K562 (cell line): Measurements from ENCODE around the gene TP53TG5. TPM values are rescaled to one million over a fixed set of nuclear protein-coding genes. Genes with fewer than 3 reads are reported as not detected.

ENCODE experiments used
- CAMTA2 ChIP-seq: fragments of 250-450 bp; sonication (Bioruptor Pico); conservative IDR thresholded peaks from 2 replicates; pipeline ENCODE4 v1.5.1; 2022
- CREB1 ChIP-seq, 2 experiments: sonication (generic) in 1 of 2; formaldehyde crosslinking in 1 of 2; IDR thresholded peaks; 2 replicates each; pipeline versions ENCODE4 v1.6.1 to v1.8.0; 2012 to 2022; ENCODE audit warnings: inconsistent platforms in 1 of 2, mild to moderate bottlenecking in 1 of 2, missing genetic modification reagents in 1 of 2, moderate library complexity in 1 of 2
- ELF2 ChIP-seq: fragments of 250-450 bp; sonication (Bioruptor Pico); IDR thresholded peaks from 2 replicates; pipeline ENCODE4 v1.5.0; 2021; ENCODE audit warnings: mild to moderate bottlenecking
- ESRRA ChIP-seq: fragments of 450-650 bp; IDR thresholded peaks from 2 replicates; pipeline ENCODE4 v1.6.1; 2014; ENCODE audit warnings: low read depth, mild to moderate bottlenecking, moderate library complexity, borderline replicate concordance
- ETV5 ChIP-seq: sonication (generic); formaldehyde crosslinking; IDR thresholded peaks from 2 replicates; pipeline ENCODE4 v1.4.0; 2020; ENCODE audit warnings: low read depth, mild to moderate bottlenecking, missing genetic modification reagents
- HINFP ChIP-seq: fragments of 450-650 bp; conservative IDR thresholded peaks from 2 replicates; pipeline ENCODE4 v1.6.1; 2016; ENCODE audit warnings: missing genetic modification characterization, low read depth, mild to moderate bottlenecking, control low read depth, missing compliant biosample characterization
- KDM2B ChIP-seq: fragments of 250-450 bp; sonication (Bioruptor Pico); IDR thresholded peaks from 2 replicates; pipeline ENCODE4 v1.8.0; 2021; ENCODE audit warnings: mild to moderate bottlenecking, moderate library complexity
- KLF6 ChIP-seq: fragments of 250-450 bp; sonication (Bioruptor Pico); IDR thresholded peaks from 2 replicates; pipeline ENCODE4 v1.4.0; 2020; ENCODE audit warnings: mild to moderate bottlenecking, moderate library complexity, borderline replicate concordance
- MBD1 ChIP-seq: fragments of 250-450 bp; sonication (Bioruptor Pico); IDR thresholded peaks from 2 replicates; pipeline ENCODE4 v1.8.0; 2022; ENCODE audit warnings: inconsistent platforms
- MED1 ChIP-seq: sonication (generic); formaldehyde crosslinking; IDR thresholded peaks from 2 replicates; pipeline ENCODE4 v1.8.1; 2023; ENCODE audit warnings: missing genetic modification reagents, borderline replicate concordance
- MNT ChIP-seq, 2 experiments: fragments of 450-650 bp; conservative IDR thresholded peaks; 2 replicates each; pipeline ENCODE4 v1.6.1; 2017; ENCODE audit warnings: mild to moderate bottlenecking in 2 of 2, moderate library complexity in 2 of 2
- MTA1 ChIP-seq: fragments of 450-650 bp; IDR thresholded peaks from 2 replicates; pipeline ENCODE4 v1.6.1; 2017; ENCODE audit warnings: borderline replicate concordance
- MTA3 ChIP-seq: fragments of 450-650 bp; formaldehyde crosslinking; IDR thresholded peaks from 2 replicates; pipeline ENCODE4 v1.6.1; 2017; ENCODE audit warnings: mild to moderate bottlenecking, borderline replicate concordance
- MXD1 ChIP-seq: fragments of 250-450 bp; sonication (Bioruptor Pico); IDR thresholded peaks from 2 replicates; pipeline ENCODE4 v1.8.0; 2021; ENCODE audit warnings: borderline replicate concordance, mild to moderate bottlenecking, moderate library complexity; ENCODE audit not compliant: poor library complexity, severe bottlenecking
- RBBP5 ChIP-seq: fragments of 200-600 bp; sonication (generic); IDR thresholded peaks from 2 replicates; pipeline ENCODE4 v1.6.1; 2012; ENCODE audit warnings: borderline replicate concordance, mild to moderate bottlenecking, low read length, control low read depth, inconsistent platforms; ENCODE audit not compliant: insufficient read depth, poor library complexity, severe bottlenecking
- SAFB2 ChIP-seq: fragments of 200-400 bp; formaldehyde crosslinking; IDR thresholded peaks from 2 replicates; pipeline ENCODE4 v1.6.1; 2018; ENCODE audit warnings: borderline replicate concordance, low read length, low read depth, moderate library complexity; ENCODE audit not compliant: severe bottlenecking
- SRF ChIP-seq, 2 experiments: fragments of 250-450, 450-650 bp in 1 of 2; sonication (Bioruptor Pico) in 1 of 2; sonication (generic) in 1 of 2; formaldehyde crosslinking; IDR thresholded peaks; 2 replicates each; pipeline versions ENCODE4 v1.5.0 to v1.5.1; 2020 to 2022; ENCODE audit warnings: mild to moderate bottlenecking in 1 of 2, missing genetic modification reagents in 1 of 2
- THAP12 ChIP-seq: fragments of 250-450 bp; sonication (Bioruptor Pico); IDR thresholded peaks from 2 replicates; pipeline ENCODE4 v1.9.0; 2021; ENCODE audit warnings: mild to moderate bottlenecking, inconsistent platforms
- polyA plus RNA-seq, 8 experiments: library from polyadenylated mRNA; depleted of rRNA in 4 of 8; stranded (reverse) in 5 of 8; unstranded in 3 of 8; fragments of >200 nt; fragmentation: Nextera tagmentation in 2 of 8; fragmentation: Illumina TruSeq in 1 of 8; extraction: Ambion mirVana in 2 of 8; extraction: Trizol in 1 of 8; gene quantifications; 2 replicates each; pipeline versions ENCODE4 v1.2.1 to v1.2.3, GENCODE V29; 2011 to 2014; ENCODE audit warnings: inconsistent platforms in 1 of 8, missing spikeins in 1 of 8
- total RNA-seq, 7 experiments: library from RNA; depleted of rRNA in 6 of 7; stranded (reverse); fragments of >200 nt in 6 of 7; fragmentation: Illumina TruSeq in 2 of 7; extraction: Trizol in 2 of 7; gene quantifications; 2 replicates each; pipeline versions ENCODE4 v1.2.1 to v1.2.3, GENCODE V29; 2011 to 2021; ENCODE audit warnings: low replicate concordance in 1 of 7

Gene TP53TG5
- total and polyA plus RNA-seq, 9 of the 15 experiments (the other 6 are each of a cell fraction or from before 2014, with no cell fraction given), result 0.04 to 0.05 (median 0.04) TPM; not detected in 6

- TF ChIP-seq ESRRA, result no peak
- no peak for TF ChIP-seq MTA3
- TF ChIP-seq RBBP5, result no peak
- TF ChIP-seq CAMTA2 (CRISPR knock-in tag), result no peak
- no peak for TF ChIP-seq KLF6 (CRISPR knock-in tag)
- TF ChIP-seq SRF (CRISPR knock-in tag; IDR thresholded peaks at IDR 0.05), result no peak
- no peak for TF ChIP-seq MED1 (CRISPR knock-in tag)
- TF ChIP-seq MBD1 (CRISPR knock-in tag), result no peak
- no peak for TF ChIP-seq ELF2
- no peak for TF ChIP-seq KDM2B
- peak; percentile 81 to 85 for TF ChIP-seq MNT (conservative IDR thresholded peaks at IDR 0.05)
- 0 out of 2 replicates have a peak, but pooled peaks have one; percentile 15 for TF ChIP-seq MTA1
- TF ChIP-seq CREB1 (IDR thresholded peaks at IDR 0.05), result no peak
- TF ChIP-seq CREB1 (CRISPR knock-in tag; IDR thresholded peaks at IDR 0.05), result no peak
- no peak for TF ChIP-seq THAP12 (CRISPR knock-in tag)
- TF ChIP-seq SAFB2, result no peak
- no peak for TF ChIP-seq MXD1 (CRISPR knock-in tag)
- TF ChIP-seq HINFP (tag), result no peak
- TF ChIP-seq ETV5, result no peak
Observed at GRCh38 chr20:45358282-45359068, 19.6 kb downstream of the TP53TG5 start (continued).
